H9 (cell line): Measurements from ENCODE around the gene PRRT2. TPM values are rescaled to one million over a fixed set of nuclear protein-coding genes. Genes with fewer than 3 reads are reported as not detected.

ENCODE experiments used
- DNase-seq: peaks from one replicate; pipeline ENCODE4 v3.0.0-alpha.2; 2017
- H2AFZ ChIP-seq: one replicate; pipeline ENCODE4 v1.6.1; 2013; ENCODE audit warnings: mild to moderate bottlenecking, low read length, control low read depth, moderate library complexity
- H2AK5ac ChIP-seq: 2 replicates; pipeline ENCODE4 v1.6.1; 2013; ENCODE audit warnings: low read length, control low read depth, mixed read lengths; ENCODE audit not compliant: insufficient read length
- H2BK120ac ChIP-seq: one replicate; pipeline ENCODE4 v1.6.1; 2013; ENCODE audit warnings: low read depth, mild to moderate bottlenecking, low read length, control low read depth, inconsistent platforms; ENCODE audit not compliant: poor library complexity, severe bottlenecking
- H2BK12ac ChIP-seq: 2 replicates; pipeline ENCODE4 v1.6.1; 2013; ENCODE audit warnings: low read length, control low read depth, mixed read lengths, low read depth; ENCODE audit not compliant: insufficient read length
- H2BK15ac ChIP-seq: 2 replicates; pipeline ENCODE4 v1.6.1; 2013; ENCODE audit warnings: low read depth, low read length, control low read depth
- H2BK20ac ChIP-seq: one replicate; pipeline ENCODE4 v1.6.1; 2013; ENCODE audit warnings: low read depth, mild to moderate bottlenecking, low read length, control low read depth, inconsistent platforms; ENCODE audit not compliant: poor library complexity, severe bottlenecking
- H2BK5ac ChIP-seq: 2 replicates; pipeline ENCODE4 v1.6.1; 2013; ENCODE audit warnings: low read length, control low read depth, mixed read lengths; ENCODE audit not compliant: insufficient read length
- H3K14ac ChIP-seq: 2 replicates; pipeline ENCODE4 v1.6.1; 2013; ENCODE audit warnings: low read length, control low read depth; ENCODE audit not compliant: insufficient read depth
- H3K18ac ChIP-seq: 2 replicates; pipeline ENCODE4 v1.6.1; 2013; ENCODE audit warnings: low read depth, mild to moderate bottlenecking, mixed read lengths, low read length, control low read depth; ENCODE audit not compliant: insufficient read length
- H3K23ac ChIP-seq: 2 replicates; pipeline ENCODE4 v1.6.1; 2013; ENCODE audit warnings: low read length, control low read depth, mixed read lengths, low read depth; ENCODE audit not compliant: insufficient read length
- H3K23me2 ChIP-seq: 2 replicates; pipeline ENCODE4 v1.6.1; 2013; ENCODE audit warnings: low read depth, mild to moderate bottlenecking, mixed read lengths, low read length, control low read depth; ENCODE audit not compliant: insufficient read length, poor library complexity, severe bottlenecking
- H3K27ac ChIP-seq: 2 replicates; pipeline ENCODE4 v1.5.1; 2013; ENCODE audit warnings: low read length, control low read depth, mixed read lengths, low read depth; ENCODE audit not compliant: insufficient read length
- H3K27me3 ChIP-seq: 2 replicates; pipeline ENCODE4 v1.6.1; 2013; ENCODE audit warnings: low read length, control low read depth, inconsistent platforms; ENCODE audit not compliant: insufficient read depth
- H3K4ac ChIP-seq: 2 replicates; pipeline ENCODE4 v1.6.1; 2013; ENCODE audit warnings: low read depth, mild to moderate bottlenecking, control low read depth, inconsistent platforms, low read length, moderate library complexity
- H3K4me1 ChIP-seq: 2 replicates; pipeline ENCODE4 v1.6.1; 2013; ENCODE audit warnings: low read length, control low read depth, inconsistent platforms; ENCODE audit not compliant: insufficient read depth
- H3K4me2 ChIP-seq: 2 replicates; pipeline ENCODE4 v1.6.1; 2013; ENCODE audit warnings: low read length, control low read depth, mixed read lengths; ENCODE audit not compliant: insufficient read length, insufficient read depth
- H3K56ac ChIP-seq: 2 replicates; pipeline ENCODE4 v1.6.1; 2013; ENCODE audit warnings: low read depth, mild to moderate bottlenecking, mixed read lengths, low read length, control low read depth; ENCODE audit not compliant: insufficient read length
- H3K79me1 ChIP-seq: 2 replicates; pipeline ENCODE4 v1.6.1; 2013; ENCODE audit warnings: low read depth, mild to moderate bottlenecking, moderate library complexity, low read length, control low read depth, inconsistent platforms; ENCODE audit not compliant: insufficient read depth, poor library complexity, severe bottlenecking
- H3K79me2 ChIP-seq: 2 replicates; pipeline ENCODE4 v1.6.1; 2013; ENCODE audit warnings: low read length, control low read depth, inconsistent platforms; ENCODE audit not compliant: insufficient read depth
- H3K9ac ChIP-seq: 2 replicates; pipeline ENCODE4 v1.6.1; 2013; ENCODE audit warnings: low read length, control low read depth, mixed read lengths; ENCODE audit not compliant: insufficient read length; ENCODE audit errors: extremely low read depth
- H3K9me3 ChIP-seq: one replicate; pipeline ENCODE4 v1.6.1; 2013; ENCODE audit warnings: low read depth, low read length, inconsistent platforms; ENCODE audit not compliant: control insufficient read depth
- H3T11ph ChIP-seq: one replicate; pipeline ENCODE4 v1.6.1; 2013; ENCODE audit warnings: mild to moderate bottlenecking, low read length, control low read depth, inconsistent platforms
- H4K20me1 ChIP-seq: one replicate; pipeline ENCODE4 v1.6.1; 2013; ENCODE audit not compliant: control insufficient read depth, insufficient read length, insufficient read depth
- H4K5ac ChIP-seq: 2 replicates; pipeline ENCODE4 v1.6.1; 2013; ENCODE audit warnings: low read depth, mild to moderate bottlenecking, mixed read lengths, low read length, control low read depth; ENCODE audit not compliant: insufficient read length
- H4K8ac ChIP-seq: replicated peaks from 2 replicates; pipeline ENCODE4 v1.6.1; 2013; ENCODE audit warnings: low read length, control low read depth, mixed read lengths, low read depth; ENCODE audit not compliant: insufficient read length
- H4K91ac ChIP-seq: 2 replicates; pipeline ENCODE4 v1.6.1; 2013; ENCODE audit warnings: low read depth, mild to moderate bottlenecking, moderate library complexity, mixed read lengths, low read length, control low read depth; ENCODE audit not compliant: insufficient read length
- H3K27ac Mint-ChIP-seq, 3 experiments: 2 replicates in 2 of 3; 3 replicates in 1 of 3; pipeline ENCODE4 v1.8.0; 2020 to 2021; ENCODE audit warnings: mixed read lengths in 3 of 3, mild to moderate bottlenecking in 1 of 3, moderate library complexity in 1 of 3
- H3K27me3 Mint-ChIP-seq: 2 replicates; pipeline ENCODE4 v1.8.0; 2021; ENCODE audit warnings: low read depth, mild to moderate bottlenecking, moderate library complexity, mixed read lengths
- H3K36me3 Mint-ChIP-seq, 3 experiments: 2 replicates in 2 of 3; 3 replicates in 1 of 3; pipeline ENCODE4 v1.8.0; 2020 to 2021; ENCODE audit warnings: low read depth in 3 of 3, mixed read lengths in 3 of 3; ENCODE audit not compliant: insufficient read depth in 1 of 3
- H3K4me1 Mint-ChIP-seq, 2 experiments: 2 replicates each; pipeline ENCODE4 v1.8.0; 2020; ENCODE audit warnings: mixed read lengths in 2 of 2
- H3K4me3 Mint-ChIP-seq, 2 experiments: 2 replicates in 1 of 2; 3 replicates in 1 of 2; pipeline ENCODE4 v1.8.0; 2020 to 2021; ENCODE audit warnings: mild to moderate bottlenecking in 2 of 2, mixed read lengths in 2 of 2, moderate library complexity in 1 of 2
- H3K9me3 Mint-ChIP-seq, 2 experiments: 2 replicates in 1 of 2; 3 replicates in 1 of 2; pipeline ENCODE4 v1.8.0; 2020; ENCODE audit warnings: mild to moderate bottlenecking in 2 of 2, mixed read lengths in 2 of 2, moderate library complexity in 1 of 2
- CTCF ChIP-seq: fragments of 200-600 bp; sonication (generic); conservative IDR thresholded peaks from 3 replicates; pipeline ENCODE4 v1.8.0; 2021; ENCODE audit warnings: antibody characterized with exemption, mild to moderate bottlenecking
- WGBS: extraction: QIAGEN DNeasy Blood & Tissue Kit; methylation state at CpG from one replicate; pipeline ENCODE4 v1.1.7; 2013; ENCODE audit warnings: missing lambda C conversion rate, low lambda C conversion rate, mixed read lengths; ENCODE audit not compliant: insufficient read length; ENCODE audit errors: extremely low coverage; 5-methylcytosine and 5-hydroxymethylcytosine counted together
- total RNA-seq: library from RNA; stranded (reverse); gene quantifications from 2 replicates; pipeline ENCODE4 v1.2.1, GENCODE V29; 2021

The PRRT2 gene
- total RNA-seq, 1 experiment from 2014 or later = 14.6 TPM

GRCh38 chr16:29826342-29826695 lies 14.3 kb downstream of the PRRT2 start:
- Mint-ChIP-seq H3K4me1 (peaks cover 15 to 22% of the 10 kb centered on the region in 2 experiments), H3K4me3 (no peak overlapping the region), H3K9me3 (no peaks in the 10 kb centered on the region), H3K27ac (no peak overlapping the region), H3K27me3 (no peaks in the 10 kb centered on the region; the same call in 1 of the 2 replicates), H3K36me3 (no peaks in the 10 kb centered on the region)
- no peak overlapping the region for H3K4ac ChIP-seq
- H3K23ac ChIP-seq = no peak overlapping the region
- no peak overlapping the region for H2AK5ac ChIP-seq
- H3K56ac ChIP-seq = no peak overlapping the region
- no peaks in the 10 kb centered on the region for H4K20me1 ChIP-seq
- H2BK15ac ChIP-seq = no peak overlapping the region
- H2BK120ac ChIP-seq = no peak overlapping the region
- no peaks in the 10 kb centered on the region for H3K23me2 ChIP-seq
- H4K91ac ChIP-seq = no peak overlapping the region
- no peak overlapping the region for H3K14ac ChIP-seq
- H4K5ac ChIP-seq = no peak overlapping the region
- H3K27ac ChIP-seq = no peak overlapping the region
- no peak overlapping the region for H2AFZ ChIP-seq
- WGBS = no CpG with 5 or more reads among the region's 8 CpGs
- no peak overlapping the region for H2BK5ac ChIP-seq
- H3K9me3 ChIP-seq = no peaks in the 10 kb centered on the region
- H3T11ph ChIP-seq = no peak overlapping the region
- H2BK20ac ChIP-seq = no peak overlapping the region
- H3K4me1 ChIP-seq = no peaks in the 10 kb centered on the region
- no peak for TF ChIP-seq CTCF
- no peak overlapping the region for H3K9ac ChIP-seq
- no peak for DNase-seq
- H3K18ac ChIP-seq = no peak overlapping the region
- no peak overlapping the region for H3K4me2 ChIP-seq
- H2BK12ac ChIP-seq = no peak overlapping the region
- no peaks in the 10 kb centered on the region for H3K79me1 ChIP-seq
- H4K8ac ChIP-seq = no peak overlapping the region
- H3K79me2 ChIP-seq = no peaks in the 10 kb centered on the region
- H3K27me3 ChIP-seq = no peaks in the 10 kb centered on the region
